ENCODE measurements around the gene SPSB1. TPM values are rescaled to one million over a fixed set of nuclear protein-coding genes. Genes with fewer than 3 reads are reported as not detected.

The SPSB1 gene
- total and polyA plus RNA-seq, 10 of the 15 experiments (the other 5 are each of a cell fraction or from before 2014, with no cell fraction given), result 0.02 to 2.0 (median 0.90) TPM; not detected in 1

DNA sequence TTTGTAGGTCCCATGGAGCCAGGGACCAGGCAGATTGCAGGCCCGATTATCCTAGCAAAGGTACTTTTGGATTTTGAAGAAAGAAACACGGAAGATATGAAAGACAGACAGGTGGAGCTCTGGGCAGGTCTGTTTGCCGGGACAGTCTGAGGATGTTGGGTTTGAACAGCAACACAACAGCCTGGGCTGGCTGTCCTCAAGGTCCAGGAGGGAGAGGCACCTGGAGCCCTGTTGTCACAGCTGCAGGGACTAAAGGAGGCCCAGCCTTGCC, 43.5 kb upstream of the SPSB1 start:
- ChIA-PET POLR2A (no interaction called here), SMC1A (ENCODE audit: uncharacterized antibody, unreplicated experiment) (interaction anchor here (0.7 kb wide), 1 partner anchor 242 kb away, joined by 3 read pairs; no protein-coding TSS in a partner anchor), RAD21 (ENCODE audit: unreplicated experiment) (interaction anchor here (1.5 kb wide), 1 partner anchor 242 kb away, joined by 3 read pairs; no protein-coding TSS in a partner anchor), CTCF (interaction anchor here (0.5 to 1.8 kb wide), 11 partner anchors 9 to 332 kb away, joined by 3 to 12 read pairs (median 4); partner anchors contain the start of gene H6PD)
- H3K4me1 ChIP-seq (ENCODE audit: control insufficient read depth, insufficient read depth, low read length), result no peaks in the 10 kb centered on the region
- H3K27me3 ChIP-seq (replicated peaks in 1 of 2; ENCODE audit: control insufficient read depth in 2 of 2, insufficient read depth in 2 of 2, low read length in 1 of 2), result no peaks in the 10 kb centered on the region
- FAIRE-seq (no peak), ATAC-seq (no peak), DNase-seq (ENCODE audit: low read depth, low spot score) (no peak)
- TF ChIP-seq HDAC6 (IDR thresholded peaks at IDR 0.05; ENCODE audit: unreplicated experiment), result no peak
- no peak for TF ChIP-seq ZNF274 (IDR thresholded peaks at IDR 0.05; ENCODE audit: insufficient read depth, insufficient read length)
- no peak for TF ChIP-seq HDGF (IDR thresholded peaks at IDR 0.05)
- no peak for TF ChIP-seq FOXM1 (IDR thresholded peaks at IDR 0.05; ENCODE audit: low read depth, low read length)
- no peak for TF ChIP-seq SMAD5 (IDR thresholded peaks at IDR 0.05; ENCODE audit: low read depth)
- no peak for TF ChIP-seq BMI1 (IDR thresholded peaks at IDR 0.05; ENCODE audit: borderline replicate concordance)
- TF ChIP-seq ZNF24 (IDR thresholded peaks at IDR 0.05), result no peak
- TF ChIP-seq, protein P1, sequence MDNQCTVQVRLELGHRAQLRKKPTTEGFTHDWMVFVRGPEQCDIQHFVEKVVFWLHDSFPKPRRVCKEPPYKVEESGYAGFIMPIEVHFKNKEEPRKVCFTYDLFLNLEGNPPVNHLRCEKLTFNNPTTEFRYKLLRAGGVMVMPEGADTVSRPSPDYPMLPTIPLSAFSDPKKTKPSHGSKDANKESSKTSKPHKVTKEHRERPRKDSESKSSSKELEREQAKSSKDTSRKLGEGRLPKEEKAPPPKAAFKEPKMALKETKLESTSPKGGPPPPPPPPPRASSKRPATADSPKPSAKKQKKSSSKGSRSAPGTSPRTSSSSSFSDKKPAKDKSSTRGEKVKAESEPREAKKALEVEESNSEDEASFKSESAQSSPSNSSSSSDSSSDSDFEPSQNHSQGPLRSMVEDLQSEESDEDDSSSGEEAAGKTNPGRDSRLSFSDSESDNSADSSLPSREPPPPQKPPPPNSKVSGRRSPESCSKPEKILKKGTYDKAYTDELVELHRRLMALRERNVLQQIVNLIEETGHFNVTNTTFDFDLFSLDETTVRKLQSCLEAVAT (IDR thresholded peaks at IDR 0.05), result no peak
- TF ChIP-seq, protein P2, sequence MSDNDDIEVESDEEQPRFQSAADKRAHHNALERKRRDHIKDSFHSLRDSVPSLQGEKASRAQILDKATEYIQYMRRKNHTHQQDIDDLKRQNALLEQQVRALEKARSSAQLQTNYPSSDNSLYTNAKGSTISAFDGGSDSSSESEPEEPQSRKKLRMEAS (IDR thresholded peaks at IDR 0.05; ENCODE audit: low read depth, low read length), result no peak
- TF ChIP-seq, protein P3, sequence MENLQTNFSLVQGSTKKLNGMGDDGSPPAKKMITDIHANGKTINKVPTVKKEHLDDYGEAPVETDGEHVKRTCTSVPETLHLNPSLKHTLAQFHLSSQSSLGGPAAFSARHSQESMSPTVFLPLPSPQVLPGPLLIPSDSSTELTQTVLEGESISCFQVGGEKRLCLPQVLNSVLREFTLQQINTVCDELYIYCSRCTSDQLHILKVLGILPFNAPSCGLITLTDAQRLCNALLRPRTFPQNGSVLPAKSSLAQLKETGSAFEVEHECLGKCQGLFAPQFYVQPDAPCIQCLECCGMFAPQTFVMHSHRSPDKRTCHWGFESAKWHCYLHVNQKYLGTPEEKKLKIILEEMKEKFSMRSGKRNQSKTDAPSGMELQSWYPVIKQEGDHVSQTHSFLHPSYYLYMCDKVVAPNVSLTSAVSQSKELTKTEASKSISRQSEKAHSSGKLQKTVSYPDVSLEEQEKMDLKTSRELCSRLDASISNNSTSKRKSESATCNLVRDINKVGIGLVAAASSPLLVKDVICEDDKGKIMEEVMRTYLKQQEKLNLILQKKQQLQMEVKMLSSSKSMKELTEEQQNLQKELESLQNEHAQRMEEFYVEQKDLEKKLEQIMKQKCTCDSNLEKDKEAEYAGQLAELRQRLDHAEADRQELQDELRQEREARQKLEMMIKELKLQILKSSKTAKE (IDR thresholded peaks at IDR 0.05; ENCODE audit: low read depth, poor library complexity, severe bottlenecking), result no peak
- TF ChIP-seq SMAD1 (IDR thresholded peaks at IDR 0.05; ENCODE audit: low read depth, partially characterized antibody), result no peak
- no peak for TF ChIP-seq MEF2A (IDR thresholded peaks at IDR 0.05; ENCODE audit: insufficient read depth, low read depth, low read length)
- TF ChIP-seq, protein P4, sequence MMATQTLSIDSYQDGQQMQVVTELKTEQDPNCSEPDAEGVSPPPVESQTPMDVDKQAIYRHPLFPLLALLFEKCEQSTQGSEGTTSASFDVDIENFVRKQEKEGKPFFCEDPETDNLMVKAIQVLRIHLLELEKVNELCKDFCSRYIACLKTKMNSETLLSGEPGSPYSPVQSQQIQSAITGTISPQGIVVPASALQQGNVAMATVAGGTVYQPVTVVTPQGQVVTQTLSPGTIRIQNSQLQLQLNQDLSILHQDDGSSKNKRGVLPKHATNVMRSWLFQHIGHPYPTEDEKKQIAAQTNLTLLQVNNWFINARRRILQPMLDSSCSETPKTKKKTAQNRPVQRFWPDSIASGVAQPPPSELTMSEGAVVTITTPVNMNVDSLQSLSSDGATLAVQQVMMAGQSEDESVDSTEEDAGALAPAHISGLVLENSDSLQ (IDR thresholded peaks at IDR 0.05), result no peak
- no peak for TF ChIP-seq CREB1 (IDR thresholded peaks at IDR 0.05; ENCODE audit: low read depth)
- TF ChIP-seq SP1 (IDR thresholded peaks at IDR 0.05; ENCODE audit: low read depth, low read length), result no peak
- TF ChIP-seq CBX5 (IDR thresholded peaks at IDR 0.05; ENCODE audit: low read depth), result no peak
- no peak for TF ChIP-seq BCL11A (IDR thresholded peaks at IDR 0.05; ENCODE audit: low read depth, low read length)
- H3K27ac ChIP-seq (ENCODE audit: control insufficient read depth, insufficient read depth), result no peak overlapping the region
- H3K9me3 ChIP-seq (replicated peaks; ENCODE audit: control insufficient read depth, insufficient read depth, low read length), result no peaks in the 10 kb centered on the region
- H3K9ac ChIP-seq (ENCODE audit: control insufficient read depth, insufficient read depth, low read length), result no peak overlapping the region
- in situ Hi-C loops (cut with MboI) (no loop called here), intact Hi-C loops (cut with micrococcal nuclease; ENCODE audit: unreplicated experiment) (no loop called here)
- H3K36me3 ChIP-seq (ENCODE audit: control insufficient read depth in 2 of 2, insufficient read depth in 2 of 2, low read length in 1 of 2), result no peaks in the 10 kb centered on the region
- no TSS peak for BruUV-seq (replicated peaks)
- no peaks in the 10 kb centered on the region for H3K79me2 ChIP-seq (ENCODE audit: control insufficient read depth, insufficient read depth, low read length)
- WGBS (ENCODE audit: insufficient coverage, insufficient replicate concordance, low lambda C conversion rate, missing lambda C conversion rate), result 75% methylated on average over 3 of the region's 3 CpGs
- no peaks in the 10 kb centered on the region for H4K20me1 ChIP-seq (ENCODE audit: control insufficient read depth, insufficient read depth)
- no peak overlapping the region for H2AFZ ChIP-seq (ENCODE audit: control insufficient read depth, low read depth, low read length)
- no peak overlapping the region for H3K4me3 ChIP-seq
- no peak overlapping the region for H3K4me2 ChIP-seq (ENCODE audit: control insufficient read depth, insufficient read depth)

Data from GM12878 (cell line).